ENCODE results near the gene LPCAT2.

The LPCAT2 gene

DNA sequence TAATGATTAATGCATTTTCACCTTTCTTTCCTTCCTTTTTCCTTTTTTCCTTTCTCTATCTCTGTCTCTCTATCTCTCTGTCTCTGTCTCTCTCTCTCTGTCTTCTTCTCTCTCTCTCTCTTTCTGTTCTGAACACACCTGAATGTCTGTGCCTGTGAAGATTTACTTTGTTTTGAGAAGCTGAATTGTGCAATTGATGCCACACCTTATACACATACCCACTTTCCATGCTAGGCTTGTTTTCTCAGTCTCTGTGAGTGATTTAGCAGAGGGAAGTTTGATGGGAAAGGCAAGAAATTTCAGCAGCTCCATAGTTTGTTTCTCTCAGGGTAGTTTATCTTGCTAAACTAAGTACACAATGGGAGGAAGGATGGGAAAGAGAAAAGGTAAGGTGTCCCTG, 48.3 kb downstream of the LPCAT2 start:
- TF ChIP-seq CTCF (IDR thresholded peaks at IDR 0.05) = no peak
- H3K4me1 ChIP-seq (ENCODE audit: control insufficient read depth in 1 of 2, insufficient read depth in 1 of 2, low read depth in 1 of 2, low read length in 1 of 2) = peaks cover 0 to 7% of the 10 kb centered on the region in 2 experiments
- peaks cover 74% of the 10 kb centered on the region for H3K36me3 ChIP-seq
- no peak overlapping the region for H3K4me3 ChIP-seq (ENCODE audit: low read depth in 1 of 2, low read length in 1 of 2)
- no peaks in the 10 kb centered on the region for H3K9me3 ChIP-seq
- no peaks in the 10 kb centered on the region for H3K27me3 ChIP-seq
- peak overlapping the region; percentile 30 for H3K27ac ChIP-seq

DNA sequence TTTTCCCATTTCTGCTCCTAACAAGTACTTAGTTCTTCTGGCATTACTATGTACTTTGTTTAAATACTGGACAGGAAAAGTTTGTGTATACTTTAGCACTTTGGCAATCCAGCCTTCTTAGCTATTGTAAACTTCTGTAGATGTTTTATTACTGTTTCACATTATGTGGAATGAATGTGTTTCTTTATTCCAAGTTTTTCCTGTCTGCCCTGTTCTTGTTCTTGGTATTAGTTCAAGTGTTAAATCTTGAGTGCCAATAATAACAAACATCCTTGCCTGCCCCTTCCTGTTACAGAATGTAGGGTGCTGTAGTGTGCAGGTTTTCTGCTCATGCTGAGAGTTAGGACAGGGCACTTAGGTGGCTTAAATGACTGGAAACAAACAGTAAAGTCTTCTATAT, 50.4 kb downstream of the LPCAT2 start:
- H3K4me1 ChIP-seq (ENCODE audit: control insufficient read depth in 1 of 2, insufficient read depth in 1 of 2, low read depth in 1 of 2, low read length in 1 of 2) = peaks cover 0 to 7% of the 10 kb centered on the region in 2 experiments
- H3K4me3 ChIP-seq (ENCODE audit: low read depth in 1 of 2, low read length in 1 of 2) = no peak overlapping the region
- H3K9me3 ChIP-seq = no peaks in the 10 kb centered on the region
- H3K36me3 ChIP-seq = peaks cover 69% of the 10 kb centered on the region
- H3K27ac ChIP-seq = no peak overlapping the region
- TF ChIP-seq CTCF (IDR thresholded peaks at IDR 0.05) = no peak
- H3K27me3 ChIP-seq = no peaks in the 10 kb centered on the region

DNA sequence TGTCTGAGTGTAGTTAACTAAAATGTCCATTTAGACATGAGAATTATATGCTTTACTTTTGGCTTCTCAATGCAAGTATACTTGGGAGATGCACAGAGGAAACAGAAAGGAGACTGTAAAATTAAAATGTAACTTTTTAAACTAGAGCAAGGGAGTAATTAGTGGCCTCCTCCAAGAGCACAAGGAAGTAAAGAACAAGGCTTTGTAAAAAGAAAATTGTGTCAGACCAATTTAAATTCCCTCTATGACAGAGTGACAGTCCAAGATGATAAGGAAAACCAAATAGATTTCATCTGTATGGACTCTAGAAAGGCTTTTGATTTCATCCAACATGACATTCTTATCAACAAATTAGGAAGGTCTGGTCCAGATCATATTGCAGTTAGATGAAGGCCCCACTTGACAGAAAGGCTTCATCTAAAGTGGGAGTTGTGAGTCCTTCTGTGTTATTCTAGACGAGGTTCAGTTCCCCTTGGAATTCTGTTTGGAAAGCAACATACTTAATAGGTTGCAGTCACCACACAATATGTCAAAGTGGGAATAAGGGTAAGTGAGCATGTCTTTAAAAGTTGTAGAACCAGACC, 51.2 kb downstream of the LPCAT2 start:
- TF ChIP-seq CTCF (IDR thresholded peaks at IDR 0.05) = no peak
- no peak overlapping the region for H3K4me3 ChIP-seq (ENCODE audit: low read depth in 1 of 2, low read length in 1 of 2)
- H3K27me3 ChIP-seq = no peaks in the 10 kb centered on the region
- no peaks in the 10 kb centered on the region for H3K9me3 ChIP-seq
- H3K36me3 ChIP-seq = peaks cover 61% of the 10 kb centered on the region
- H3K27ac ChIP-seq = peak overlapping the region; percentile 21
- H3K4me1 ChIP-seq (ENCODE audit: control insufficient read depth in 1 of 2, insufficient read depth in 1 of 2, low read depth in 1 of 2, low read length in 1 of 2) = peaks cover 2 to 15% of the 10 kb centered on the region in 2 experiments

- Histone ChIP-seq H3K4me1 (ENCODE audit: control insufficient read depth in 1 of 2, insufficient read depth in 1 of 2, low read depth in 1 of 2, low read length in 1 of 2) (peaks cover 14 to 29% of the 10 kb centered on the region in 2 experiments), H3K9me3 (no peaks in the 10 kb centered on the region), H3K27me3 (no peaks in the 10 kb centered on the region), H3K27ac (no peak overlapping the region), H3K4me3 (ENCODE audit: low read depth in 1 of 2, low read length in 1 of 2) (no peak overlapping the region), H3K36me3 (peaks cover 48% of the 10 kb centered on the region)
- no peak for TF ChIP-seq CTCF (IDR thresholded peaks at IDR 0.05)
Measured at GRCh38 chr16:55561319-55561848, 52.5 kb downstream of the LPCAT2 start.

- no peak for TF ChIP-seq CTCF (IDR thresholded peaks at IDR 0.05)
- Histone ChIP-seq H3K4me3 (ENCODE audit: low read depth in 1 of 2, low read length in 1 of 2) (no peak overlapping the region), H3K4me1 (ENCODE audit: control insufficient read depth in 1 of 2, insufficient read depth in 1 of 2, low read depth in 1 of 2, low read length in 1 of 2) (peaks cover 30 to 37% of the 10 kb centered on the region in 2 experiments), H3K9me3 (no peaks in the 10 kb centered on the region), H3K27me3 (no peaks in the 10 kb centered on the region), H3K36me3 (peaks cover 45% of the 10 kb centered on the region), H3K27ac (no peak overlapping the region)
Measured at GRCh38 chr16:55562936-55563335, 54.1 kb downstream of the LPCAT2 start.

All from neutrophil (primary cell).